ENCODE measurements around the gene FRMPD4.

DNA sequence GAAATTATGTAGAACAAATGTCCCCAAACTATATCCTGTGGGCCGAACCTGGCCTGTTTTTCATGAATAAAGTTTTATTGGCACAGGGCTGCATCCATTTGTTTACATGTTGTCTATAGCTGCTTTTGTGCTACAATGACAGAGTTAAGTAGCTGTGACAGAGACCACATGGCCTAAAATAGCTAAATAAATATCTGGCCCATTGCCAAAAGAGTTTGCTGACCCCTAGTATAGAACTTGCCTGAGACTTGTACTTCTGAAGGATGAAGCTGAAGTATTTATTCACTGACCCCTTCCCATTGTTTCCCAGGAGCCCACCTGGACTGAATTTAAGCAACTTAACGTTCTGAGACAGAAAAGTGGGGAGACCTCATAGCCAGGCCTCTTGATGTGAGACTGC lies 325.6 kb downstream of the FRMPD4 start:
- no peak for TF ChIP-seq EZH2 (IDR thresholded peaks at IDR 0.05; ENCODE audit: borderline replicate concordance, low read length)
- TF ChIP-seq, protein P1, sequence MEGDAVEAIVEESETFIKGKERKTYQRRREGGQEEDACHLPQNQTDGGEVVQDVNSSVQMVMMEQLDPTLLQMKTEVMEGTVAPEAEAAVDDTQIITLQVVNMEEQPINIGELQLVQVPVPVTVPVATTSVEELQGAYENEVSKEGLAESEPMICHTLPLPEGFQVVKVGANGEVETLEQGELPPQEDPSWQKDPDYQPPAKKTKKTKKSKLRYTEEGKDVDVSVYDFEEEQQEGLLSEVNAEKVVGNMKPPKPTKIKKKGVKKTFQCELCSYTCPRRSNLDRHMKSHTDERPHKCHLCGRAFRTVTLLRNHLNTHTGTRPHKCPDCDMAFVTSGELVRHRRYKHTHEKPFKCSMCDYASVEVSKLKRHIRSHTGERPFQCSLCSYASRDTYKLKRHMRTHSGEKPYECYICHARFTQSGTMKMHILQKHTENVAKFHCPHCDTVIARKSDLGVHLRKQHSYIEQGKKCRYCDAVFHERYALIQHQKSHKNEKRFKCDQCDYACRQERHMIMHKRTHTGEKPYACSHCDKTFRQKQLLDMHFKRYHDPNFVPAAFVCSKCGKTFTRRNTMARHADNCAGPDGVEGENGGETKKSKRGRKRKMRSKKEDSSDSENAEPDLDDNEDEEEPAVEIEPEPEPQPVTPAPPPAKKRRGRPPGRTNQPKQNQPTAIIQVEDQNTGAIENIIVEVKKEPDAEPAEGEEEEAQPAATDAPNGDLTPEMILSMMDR (conservative IDR thresholded peaks at IDR 0.05 in 1 of 2, IDR thresholded peaks at IDR 0.05 in 1 of 2; ENCODE audit: extremely low read depth in 1 of 2, insufficient read depth in 1 of 2, low read depth in 1 of 2, low read length in 2 of 2): no peak

All from mammary epithelial cell (primary cell).